ENCODE measurements around the gene PAQR9. TPM values are rescaled to one million over a fixed set of nuclear protein-coding genes. Genes with fewer than 3 reads are reported as not detected.

PAQR9 gene
- total RNA-seq, 6 experiments from 2014 or later = 10.2 to 18.6 (median 12.6) TPM

DNA sequence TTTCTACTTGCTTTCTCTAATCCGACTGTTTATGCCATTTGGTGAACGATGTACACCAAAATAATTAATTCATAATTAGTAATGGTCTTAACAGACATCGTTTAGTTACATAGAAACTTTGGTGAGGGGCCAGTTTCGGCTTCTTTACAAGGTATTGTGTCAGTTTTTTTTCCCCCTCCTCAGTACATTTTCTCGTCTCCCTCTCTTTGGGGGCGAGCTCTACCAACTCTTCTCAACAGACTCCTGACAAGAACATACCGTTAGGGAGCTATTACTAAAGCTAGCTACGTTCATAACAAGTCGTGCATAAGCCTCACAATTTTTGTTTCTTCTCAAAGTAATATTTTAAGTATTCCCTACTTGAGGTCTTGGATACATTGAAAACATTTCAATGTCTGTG lies 39.3 kb upstream of the PAQR9 start:
- 2% methylated on average over 9 of the region's 9 CpGs for WGBS (ENCODE audit: insufficient coverage, low coverage, low lambda C conversion rate, missing lambda C conversion rate)
- TF ChIP-seq, protein P1, sequence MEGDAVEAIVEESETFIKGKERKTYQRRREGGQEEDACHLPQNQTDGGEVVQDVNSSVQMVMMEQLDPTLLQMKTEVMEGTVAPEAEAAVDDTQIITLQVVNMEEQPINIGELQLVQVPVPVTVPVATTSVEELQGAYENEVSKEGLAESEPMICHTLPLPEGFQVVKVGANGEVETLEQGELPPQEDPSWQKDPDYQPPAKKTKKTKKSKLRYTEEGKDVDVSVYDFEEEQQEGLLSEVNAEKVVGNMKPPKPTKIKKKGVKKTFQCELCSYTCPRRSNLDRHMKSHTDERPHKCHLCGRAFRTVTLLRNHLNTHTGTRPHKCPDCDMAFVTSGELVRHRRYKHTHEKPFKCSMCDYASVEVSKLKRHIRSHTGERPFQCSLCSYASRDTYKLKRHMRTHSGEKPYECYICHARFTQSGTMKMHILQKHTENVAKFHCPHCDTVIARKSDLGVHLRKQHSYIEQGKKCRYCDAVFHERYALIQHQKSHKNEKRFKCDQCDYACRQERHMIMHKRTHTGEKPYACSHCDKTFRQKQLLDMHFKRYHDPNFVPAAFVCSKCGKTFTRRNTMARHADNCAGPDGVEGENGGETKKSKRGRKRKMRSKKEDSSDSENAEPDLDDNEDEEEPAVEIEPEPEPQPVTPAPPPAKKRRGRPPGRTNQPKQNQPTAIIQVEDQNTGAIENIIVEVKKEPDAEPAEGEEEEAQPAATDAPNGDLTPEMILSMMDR (IDR thresholded peaks at IDR 0.05) = no peak
- TF ChIP-seq POLR2A (IDR thresholded peaks at IDR 0.05) = no peak

DNA sequence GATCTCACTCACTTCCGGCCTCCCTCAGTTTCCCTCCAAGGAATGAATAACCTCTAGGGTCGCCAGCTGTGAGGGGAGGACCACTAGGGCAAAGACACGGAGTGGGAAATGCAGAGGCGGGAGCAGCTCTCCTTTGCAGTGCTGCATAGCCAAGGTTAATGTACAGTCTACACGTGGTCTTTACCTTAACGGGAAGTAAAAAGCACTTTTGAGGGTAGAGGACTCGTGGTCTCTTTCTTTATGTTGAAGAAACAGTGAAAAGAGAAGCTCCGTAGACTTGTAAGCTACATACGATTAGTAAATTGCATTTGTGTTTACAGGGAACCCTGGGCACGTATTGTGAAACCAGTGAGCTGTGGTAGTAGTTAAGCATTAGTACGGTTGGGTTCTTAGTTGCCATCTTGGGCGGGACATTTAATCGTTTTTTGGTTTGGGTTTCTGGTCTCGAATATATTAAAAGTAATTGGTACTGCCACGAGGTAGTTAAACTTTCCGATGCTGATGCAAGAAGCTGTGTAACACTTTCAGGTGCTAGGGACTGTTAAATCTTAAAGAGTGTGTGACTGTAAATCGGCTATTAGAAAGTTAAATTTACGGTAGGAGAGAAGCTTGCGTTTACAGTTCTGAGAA lies 38.7 kb upstream of the PAQR9 start:
- TF ChIP-seq, protein P1 (IDR thresholded peaks at IDR 0.05) = no peak
- no peak for TF ChIP-seq POLR2A (IDR thresholded peaks at IDR 0.05)
- intact Hi-C loops (cut with DNase I) = no loop called here
- no peaks in the 10 kb centered on the region for H3K9me3 ChIP-seq
- WGBS (ENCODE audit: insufficient coverage, low coverage, low lambda C conversion rate, missing lambda C conversion rate) = 0% methylated on average over 17 of the region's 19 CpGs
- H3K4me1 ChIP-seq = peaks cover 0 to 33% (median 0%) of the 10 kb centered on the region in 4 donors
- H3K4me3 ChIP-seq = peak overlapping the region; percentile 69 to 83 (median 75)
- ATAC-seq = peak; percentile 22 to 35 (median 34)
- no peak for DNase-seq
- no peaks in the 10 kb centered on the region for H3K27me3 ChIP-seq
- H3K36me3 ChIP-seq = no peaks in the 10 kb centered on the region
- peak overlapping the region; percentile 75 to 92 (median 85) for H3K27ac ChIP-seq

More for the DNA sequence above, 39.3 kb upstream of the PAQR9 start:
- Histone ChIP-seq H3K27ac (no peak overlapping the region), H3K4me1 (peaks cover 0 to 33% (median 0%) of the 10 kb centered on the region in 4 donors), H3K36me3 (no peaks in the 10 kb centered on the region), H3K27me3 (no peaks in the 10 kb centered on the region), H3K9me3 (no peaks in the 10 kb centered on the region), H3K4me3 (peak overlapping the region; percentile 69 to 83 (median 75))
- intact Hi-C loops (cut with DNase I) = no loop called here
- ATAC-seq (no peak), DNase-seq (no peak)

DNA sequence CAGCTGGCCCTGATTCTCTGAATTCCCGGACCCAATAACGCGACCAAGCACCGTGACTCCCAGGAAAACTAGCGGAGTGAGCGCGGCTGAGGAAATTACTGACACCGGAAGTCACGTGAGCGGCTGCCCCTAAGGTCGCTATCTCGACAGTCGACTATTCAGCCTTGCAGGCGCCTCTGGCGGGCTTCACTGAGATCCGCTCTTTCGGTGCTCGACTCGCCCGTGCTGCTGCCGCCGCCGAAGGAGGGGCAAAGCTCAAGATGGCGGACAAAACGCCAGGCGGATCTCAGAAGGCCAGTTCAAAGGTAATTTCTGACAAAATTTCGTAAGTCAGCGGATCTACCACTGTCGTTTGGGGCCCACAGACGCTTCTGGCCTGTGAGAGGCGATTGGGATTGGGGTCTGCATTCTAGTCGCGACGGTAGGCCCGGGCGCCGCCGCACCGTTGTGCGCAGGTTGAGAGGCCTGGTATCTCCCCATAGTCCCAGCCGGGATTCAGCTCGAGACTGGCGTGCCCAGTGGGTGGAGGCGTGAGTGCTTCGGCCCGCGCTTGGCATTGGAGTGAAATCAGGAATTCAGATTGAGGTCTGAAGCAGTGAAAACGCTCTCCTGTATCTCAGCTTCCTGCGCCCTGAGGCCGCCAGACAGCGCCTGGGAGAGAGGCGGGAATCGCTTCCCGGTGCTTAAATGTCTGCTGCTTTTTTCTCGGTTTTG lies 38.1 kb upstream of the PAQR9 start, which contains the start of gene U2SURP:
Gene U2SURP, plus strand, starts transcription at position 202 of the 714 bp plus-strand sequence. Its CDS starts 59 bp downstream, at position 261.
- intact Hi-C loops (cut with DNase I) = no loop called here
- peaks cover 0 to 33% (median 0%) of the 10 kb centered on the region in 4 donors for H3K4me1 ChIP-seq
- peak within 1 kb of the TSS; percentile 69 to 83 (median 75) for H3K4me3 ChIP-seq

DNA sequence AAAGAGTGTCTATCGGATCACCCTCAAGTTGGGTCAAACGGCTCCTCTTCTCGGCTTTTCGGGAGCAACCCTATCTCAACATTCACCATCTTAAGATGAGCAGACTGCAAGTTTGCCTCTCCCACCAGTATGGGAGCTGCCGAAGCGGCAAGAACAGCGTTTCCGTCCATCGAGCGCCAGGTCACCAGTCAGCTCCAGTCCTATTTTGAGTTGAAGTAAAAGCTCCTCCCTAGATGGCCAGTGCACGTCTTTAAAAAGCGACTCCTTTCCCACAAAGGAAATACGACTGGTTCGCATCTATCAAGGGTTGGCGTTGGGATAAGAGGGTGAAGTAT lies 37.5 kb upstream of the PAQR9 start:
- no peaks in the 10 kb centered on the region for H3K9me3 ChIP-seq
- DNase-seq (peak in 2 of 3 donors; percentile 47 to 65), ATAC-seq (peak; percentile 50 to 71 (median 62))
- H3K27ac ChIP-seq = peak overlapping the region; percentile 75 to 92 (median 85)
- peaks cover 0 to 31% (median 0%) of the 10 kb centered on the region in 4 donors for H3K4me1 ChIP-seq
- no peaks in the 10 kb centered on the region for H3K27me3 ChIP-seq
- intact Hi-C loops (cut with DNase I) = no loop called here
- H3K4me3 ChIP-seq = peak overlapping the region; percentile 69 to 83 (median 75)
- no peaks in the 10 kb centered on the region for H3K36me3 ChIP-seq
- TF ChIP-seq POLR2A (IDR thresholded peaks at IDR 0.05) = no peak
- TF ChIP-seq, protein P1 (IDR thresholded peaks at IDR 0.05) = no peak
- 0% methylated on average over 13 of the region's 15 CpGs for WGBS (ENCODE audit: insufficient coverage, low coverage, low lambda C conversion rate, missing lambda C conversion rate)

More for the DNA sequence above, 38.1 kb upstream of the PAQR9 start, which contains the start of gene U2SURP:
- no peaks in the 10 kb centered on the region for H3K9me3 ChIP-seq
- no peaks in the 10 kb centered on the region for H3K36me3 ChIP-seq
- ATAC-seq (peak; percentile 95 to 98 (median 97)), DNase-seq (peak; percentile 97 to 98 (median 98))
- 2% methylated on average over 11 of the region's 55 CpGs for WGBS (ENCODE audit: insufficient coverage, low coverage, low lambda C conversion rate, missing lambda C conversion rate)
- H3K27ac ChIP-seq = peak within 1 kb of the TSS; percentile 75 to 92 (median 85)
- no peaks in the 10 kb centered on the region for H3K27me3 ChIP-seq
- peak; percentile 89 for TF ChIP-seq POLR2A (IDR thresholded peaks at IDR 0.05)
- TF ChIP-seq, protein P1 (IDR thresholded peaks at IDR 0.05) = no peak
